GM12872 (cell line): Measurements from ENCODE around the gene CCL23.

ENCODE experiments used
- CTCF ChIP-seq: IDR thresholded peaks from 3 replicates; pipeline ENCODE4 v1.5.1; 2011; ENCODE audit warnings: low read depth, mild to moderate bottlenecking, low read length, moderate library complexity; ENCODE audit not compliant: insufficient read depth

The CCL23 gene

GRCh38 chr17:35986643-35987042, 31.1 kb downstream of the CCL23 start, which contains the start of gene CCL14:
Gene CCL14 (minus strand): TSS chr17:35986729. CDS start chr17:35986649, 80 bp downstream.
- no peak for TF ChIP-seq CTCF

- TF ChIP-seq CTCF: no peak
Measured at GRCh38 chr17:35984140-35984539, 33.6 kb downstream of the CCL23 start.

- TF ChIP-seq CTCF: no peak
Measured at GRCh38 chr17:35982409-35983191, 35.2 kb downstream of the CCL23 start.

GRCh38 chr17:35981908-35982330, 35.9 kb downstream of the CCL23 start:
- TF ChIP-seq CTCF: peak; percentile 50

- no peak for TF ChIP-seq CTCF
Measured at GRCh38 chr17:35981246-35981645, 36.5 kb downstream of the CCL23 start, which contains the start of gene CCL16. Gene CCL16 (minus strand): TSS chr17:35981497. CDS start chr17:35981420, 77 bp downstream.

GRCh38 chr17:35978346-35978745, 39.4 kb downstream of the CCL23 start:
- TF ChIP-seq CTCF: no peak

- TF ChIP-seq CTCF: no peak
Measured at GRCh38 chr17:35977509-35977908, 40.3 kb downstream of the CCL23 start.
